Measurements from ENCODE around the gene SGIP1. TPM values are rescaled to one million over a fixed set of nuclear protein-coding genes. Genes with fewer than 3 reads are reported as not detected.

Gene SGIP1
- total and polyA plus RNA-seq, 2 of the 8 experiments (the other 6 are each of a cell fraction or from before 2014, with no cell fraction given), result 1.4 to 2.1 TPM

DNA sequence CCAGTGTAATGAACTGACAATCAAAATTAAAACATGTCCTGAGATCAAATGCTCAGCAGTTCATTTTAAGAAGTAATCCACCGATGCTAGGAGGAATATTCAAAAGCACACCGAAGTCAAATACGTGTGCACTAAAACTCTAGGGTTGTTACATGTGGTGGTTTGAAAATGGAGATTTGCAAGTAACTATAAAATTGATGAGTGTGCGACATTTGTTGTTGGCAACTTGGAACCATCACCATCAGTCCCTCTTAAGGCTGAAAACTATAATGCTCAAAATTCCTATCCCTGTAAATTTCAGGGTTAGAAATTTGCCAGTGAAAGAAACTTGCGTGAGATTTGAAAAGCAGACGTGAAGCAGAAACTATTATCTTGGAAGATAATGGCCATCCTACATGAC is 13.3 kb upstream of the SGIP1 start:
- Histone ChIP-seq H3K4me1 (replicated peaks in 1 of 4; ENCODE audit: control insufficient read depth in 3 of 4, insufficient read depth in 4 of 4, low read length in 3 of 4) (no peaks in the 10 kb centered on the region), H3K27ac (ENCODE audit: low read depth, low read length) (no peak overlapping the region), H3K18ac (ENCODE audit: extremely low read depth, low read length) (no peak overlapping the region), H3K4ac (replicated peaks; ENCODE audit: insufficient read length, low read depth, low read length) (no peak overlapping the region), H2BK12ac (ENCODE audit: low read depth, low read length) (no peak overlapping the region), H2AFZ (ENCODE audit: low read length) (no peak overlapping the region), H3K56ac (replicated peaks; ENCODE audit: insufficient read length, low read depth, low read length) (no peak overlapping the region), H2BK120ac (replicated peaks; ENCODE audit: low read depth, low read length) (no peak overlapping the region), H3K36me3 (ENCODE audit: control insufficient read depth in 2 of 4, insufficient read depth in 4 of 4, low read length in 3 of 4) (no peaks in the 10 kb centered on the region), H4K8ac (ENCODE audit: extremely low read depth, insufficient read depth, low read length) (no peak overlapping the region), H3K23me2 (ENCODE audit: low read depth, low read length) (no peaks in the 10 kb centered on the region), H2BK15ac (ENCODE audit: low read length) (no peak overlapping the region), H3K79me2 (ENCODE audit: control insufficient read depth in 1 of 2, insufficient read depth in 2 of 2, low read length in 2 of 2) (no peaks in the 10 kb centered on the region), H4K91ac (replicated peaks; ENCODE audit: insufficient read length, low read length) (no peak overlapping the region), H3K27me3 (replicated peaks in 1 of 4; ENCODE audit: control insufficient read depth in 3 of 4, extremely low read depth in 1 of 4, insufficient read depth in 3 of 4, low read length in 3 of 4) (no peaks in the 10 kb centered on the region), H3K14ac (ENCODE audit: insufficient read length) (no peak overlapping the region), H4K20me1 (replicated peaks in 1 of 2; ENCODE audit: control insufficient read depth in 1 of 2, insufficient read depth in 2 of 2, low read length in 2 of 2) (no peaks in the 10 kb centered on the region), H3K4me2 (ENCODE audit: insufficient read depth in 1 of 2, low read depth in 2 of 2, low read length in 2 of 2) (no peak overlapping the region), H3K9me3 (ENCODE audit: insufficient read depth in 2 of 2, low read depth in 1 of 2, low read length in 1 of 2) (no peaks in the 10 kb centered on the region; a peak in 1 of 4 replicates), H3K4me3 (ENCODE audit: extremely low read depth in 1 of 4, insufficient read depth in 2 of 4, low read depth in 3 of 4, low read length in 4 of 4) (no peak overlapping the region), H2BK5ac (ENCODE audit: low read depth, low read length) (no peak overlapping the region), H4K5ac (ENCODE audit: insufficient read length, low read depth, low read length) (no peak overlapping the region), H2AK5ac (ENCODE audit: low read depth, low read length) (no peak overlapping the region), H3K9ac (replicated peaks in 1 of 4; ENCODE audit: extremely low read depth in 1 of 4, low read depth in 3 of 4, low read length in 3 of 4) (no peak overlapping the region), H3K23ac (ENCODE audit: insufficient read length) (no peak overlapping the region), H2BK20ac (ENCODE audit: low read length) (no peak overlapping the region), H3K79me1 (ENCODE audit: low read depth, low read length) (no peaks in the 10 kb centered on the region)
- TF ChIP-seq POLR2A (IDR thresholded peaks at IDR 0.05; ENCODE audit: control extremely low read depth in 1 of 2, low read depth in 2 of 2, low read length in 2 of 2) (no peak), HDAC6 (IDR thresholded peaks at IDR 0.05; ENCODE audit: low read depth, low read length) (no peak), SIX5 (IDR thresholded peaks at IDR 0.05; ENCODE audit: low read depth, low read length) (no peak), RXRA (IDR thresholded peaks at IDR 0.05; ENCODE audit: insufficient read depth, low read depth, low read length) (no peak), CBX5 (IDR thresholded peaks at IDR 0.05; ENCODE audit: low read depth, low read length) (no peak), JUND (IDR thresholded peaks at IDR 0.05; ENCODE audit: low read length) (no peak), KDM1A (IDR thresholded peaks at IDR 0.05; ENCODE audit: borderline replicate concordance, low read length) (no peak), NANOG (IDR thresholded peaks at IDR 0.05; ENCODE audit: insufficient read depth, low read depth, low read length, poor library complexity, severe bottlenecking) (no peak), ASH2L (IDR thresholded peaks at IDR 0.05; ENCODE audit: low read length) (no peak), HDAC2 (IDR thresholded peaks at IDR 0.05; ENCODE audit: borderline replicate concordance in 1 of 2, low read depth in 2 of 2, low read length in 2 of 2) (no peak), CREB1 (IDR thresholded peaks at IDR 0.05) (no peak)
- TF ChIP-seq, protein P1, sequence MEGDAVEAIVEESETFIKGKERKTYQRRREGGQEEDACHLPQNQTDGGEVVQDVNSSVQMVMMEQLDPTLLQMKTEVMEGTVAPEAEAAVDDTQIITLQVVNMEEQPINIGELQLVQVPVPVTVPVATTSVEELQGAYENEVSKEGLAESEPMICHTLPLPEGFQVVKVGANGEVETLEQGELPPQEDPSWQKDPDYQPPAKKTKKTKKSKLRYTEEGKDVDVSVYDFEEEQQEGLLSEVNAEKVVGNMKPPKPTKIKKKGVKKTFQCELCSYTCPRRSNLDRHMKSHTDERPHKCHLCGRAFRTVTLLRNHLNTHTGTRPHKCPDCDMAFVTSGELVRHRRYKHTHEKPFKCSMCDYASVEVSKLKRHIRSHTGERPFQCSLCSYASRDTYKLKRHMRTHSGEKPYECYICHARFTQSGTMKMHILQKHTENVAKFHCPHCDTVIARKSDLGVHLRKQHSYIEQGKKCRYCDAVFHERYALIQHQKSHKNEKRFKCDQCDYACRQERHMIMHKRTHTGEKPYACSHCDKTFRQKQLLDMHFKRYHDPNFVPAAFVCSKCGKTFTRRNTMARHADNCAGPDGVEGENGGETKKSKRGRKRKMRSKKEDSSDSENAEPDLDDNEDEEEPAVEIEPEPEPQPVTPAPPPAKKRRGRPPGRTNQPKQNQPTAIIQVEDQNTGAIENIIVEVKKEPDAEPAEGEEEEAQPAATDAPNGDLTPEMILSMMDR (IDR thresholded peaks at IDR 0.05; ENCODE audit: control extremely low read depth in 1 of 3, insufficient read depth in 1 of 3, low read depth in 1 of 3, low read length in 3 of 3), result no peak
- CTCF ChIA-PET (ENCODE audit: partially characterized antibody), result interaction anchor here (1.3 kb wide), 1 partner anchor 14 kb away, joined by 5 read pairs; no protein-coding TSS in a partner anchor
- DNase-seq (ENCODE audit: low read depth in 1 of 2, low spot score in 2 of 2) (no peak), FAIRE-seq (no peak)
- POLR2A ChIA-PET (ENCODE audit: partially characterized antibody), result no interaction called here
- WGBS, 2 experiments (ENCODE audit: extremely low coverage in 1 of 2, insufficient coverage in 1 of 2, insufficient read length in 1 of 2, insufficient replicate concordance in 2 of 2, low coverage in 1 of 2, low lambda C conversion rate in 2 of 2, missing lambda C conversion rate in 1 of 2), result 91% methylated on average over 6 of the region's 6 CpGs; no CpG with 5 or more reads in 1 of the 2 experiments
